Left lobe of liver (tissue), 2 donors: ENCODE data around the gene EPSTI1. TPM values are rescaled to one million over a fixed set of nuclear protein-coding genes. Genes with fewer than 3 reads are reported as not detected.
A peak's percentile ranks its signal among the peaks of the same experiment; 100 is the strongest.

Experiments
- ATAC-seq: fragments of 200-7000 bp; cut with Tn5 transposase; one replicate; pipeline ENCODE4 v1.9.1; 2020; ENCODE audit warnings: mild to moderate bottlenecking, moderate library complexity
- DNase-seq: peaks from one replicate; pipeline ENCODE4 v3.0.0-alpha.2; 2020; ENCODE audit warnings: low spot score
- total RNA-seq: library from RNA; stranded (reverse); gene quantifications from one replicate; pipeline ENCODE4 v1.2.1, GENCODE V29; 2021
- donor health status: DM: no; HTN: no; CAD: no; lungs with moderate emphysema.
- donor health status: DM: no; HTN: yes; CAD: no.

Gene EPSTI1
- total RNA-seq, 1 donor from 2014 or later = 2.1 TPM

DNA sequence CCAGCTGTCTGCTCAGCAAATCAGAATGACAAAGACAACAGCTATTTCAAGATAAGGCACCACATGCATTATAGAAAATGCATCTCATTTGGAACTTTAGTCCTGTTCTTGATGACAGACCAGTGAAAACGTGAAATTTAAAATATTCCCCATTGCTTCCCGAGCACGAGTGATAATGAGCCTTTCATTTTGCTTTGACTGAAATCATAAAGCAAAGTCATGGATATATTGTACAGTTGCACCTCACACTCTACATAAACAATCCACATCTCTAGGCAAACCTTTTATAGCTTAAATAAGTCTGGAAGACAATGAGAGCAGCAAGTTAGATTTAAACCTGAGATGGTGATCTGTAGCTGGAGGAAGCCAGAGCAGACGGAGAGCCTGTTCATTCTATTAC lies 131.6 kb downstream of the EPSTI1 start:
- ATAC-seq (no peak), DNase-seq (no peak)

DNA sequence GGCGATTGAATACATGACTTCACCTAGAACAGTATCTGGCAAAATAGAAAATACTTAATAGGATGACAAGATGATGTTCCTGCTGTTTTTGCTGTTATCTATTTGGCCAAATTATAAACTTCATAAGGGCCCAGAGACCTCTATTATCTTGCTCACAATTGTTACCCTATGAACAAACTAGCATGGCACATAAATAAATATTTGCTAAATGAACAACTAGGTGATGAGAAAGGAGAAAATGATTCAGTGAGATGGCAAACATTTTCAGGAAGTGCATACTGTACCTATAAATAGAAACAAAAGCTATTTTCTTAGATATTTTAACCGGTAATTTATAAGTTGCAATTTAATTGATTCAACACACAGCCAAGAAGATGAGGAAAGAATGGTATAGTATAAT lies 132.3 kb downstream of the EPSTI1 start:
- ATAC-seq (no peak), DNase-seq (no peak)

DNA sequence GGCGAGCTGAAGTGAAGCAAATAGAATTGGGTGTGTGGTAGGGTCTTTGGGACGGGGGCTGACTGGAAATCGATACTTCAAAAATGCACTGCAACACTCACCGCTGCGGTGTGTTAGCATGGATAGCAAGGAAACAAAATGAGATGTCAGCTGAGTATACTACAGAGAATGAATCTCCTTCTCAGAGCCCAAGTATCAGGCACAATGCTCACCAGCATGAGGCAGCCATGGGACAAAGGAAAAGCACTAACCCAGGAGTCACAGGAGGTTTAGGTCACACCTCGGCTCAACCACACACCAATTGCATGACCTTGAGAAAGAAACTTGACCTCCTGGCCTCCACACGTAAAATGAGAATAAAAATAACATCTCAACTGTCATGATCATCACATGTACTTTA lies 136.6 kb downstream of the EPSTI1 start:
- no peak for ATAC-seq

DNA sequence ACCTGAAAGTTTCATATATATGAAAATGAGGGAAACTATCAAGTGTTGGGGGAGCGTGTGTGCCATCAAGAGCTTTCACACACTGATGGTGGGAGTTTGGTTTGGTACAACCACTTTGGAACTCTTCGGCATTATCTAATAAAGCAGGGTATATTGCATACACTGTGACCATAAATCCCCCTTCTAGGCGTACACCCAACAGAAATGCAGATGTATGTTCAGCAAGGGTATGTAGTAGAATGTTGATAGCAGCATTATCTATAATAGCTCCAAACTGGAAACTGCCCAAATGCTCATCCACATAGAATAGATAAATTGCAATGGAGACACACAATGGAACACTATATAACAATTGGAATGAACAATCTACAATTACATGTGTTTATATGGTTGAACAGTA lies 139.9 kb downstream of the EPSTI1 start:
- ATAC-seq = no peak

More for the DNA sequence above, 136.6 kb downstream of the EPSTI1 start:
- no peak for DNase-seq

DNA sequence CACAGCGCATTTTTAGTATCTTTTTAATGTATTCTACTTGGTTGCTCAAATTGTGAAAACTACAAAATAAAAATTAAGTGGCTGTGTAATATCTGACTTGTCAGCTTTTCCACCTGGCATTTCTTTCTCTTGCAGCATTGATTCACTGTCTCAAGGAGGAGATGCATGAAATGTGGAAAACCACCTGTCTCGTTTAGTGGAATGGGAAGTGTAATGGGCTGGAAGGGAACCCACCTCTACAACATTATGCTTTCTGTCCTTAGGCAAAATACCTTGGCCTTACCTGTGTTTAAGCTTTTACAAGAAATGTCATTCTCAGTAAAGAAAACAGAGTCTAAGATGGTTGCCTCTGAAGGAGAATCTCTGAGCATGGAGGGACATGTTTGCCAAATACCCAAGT lies 142.8 kb downstream of the EPSTI1 start:
- ATAC-seq (no peak), DNase-seq (no peak)

More for the DNA sequence above, 139.9 kb downstream of the EPSTI1 start:
- no peak for DNase-seq

DNA sequence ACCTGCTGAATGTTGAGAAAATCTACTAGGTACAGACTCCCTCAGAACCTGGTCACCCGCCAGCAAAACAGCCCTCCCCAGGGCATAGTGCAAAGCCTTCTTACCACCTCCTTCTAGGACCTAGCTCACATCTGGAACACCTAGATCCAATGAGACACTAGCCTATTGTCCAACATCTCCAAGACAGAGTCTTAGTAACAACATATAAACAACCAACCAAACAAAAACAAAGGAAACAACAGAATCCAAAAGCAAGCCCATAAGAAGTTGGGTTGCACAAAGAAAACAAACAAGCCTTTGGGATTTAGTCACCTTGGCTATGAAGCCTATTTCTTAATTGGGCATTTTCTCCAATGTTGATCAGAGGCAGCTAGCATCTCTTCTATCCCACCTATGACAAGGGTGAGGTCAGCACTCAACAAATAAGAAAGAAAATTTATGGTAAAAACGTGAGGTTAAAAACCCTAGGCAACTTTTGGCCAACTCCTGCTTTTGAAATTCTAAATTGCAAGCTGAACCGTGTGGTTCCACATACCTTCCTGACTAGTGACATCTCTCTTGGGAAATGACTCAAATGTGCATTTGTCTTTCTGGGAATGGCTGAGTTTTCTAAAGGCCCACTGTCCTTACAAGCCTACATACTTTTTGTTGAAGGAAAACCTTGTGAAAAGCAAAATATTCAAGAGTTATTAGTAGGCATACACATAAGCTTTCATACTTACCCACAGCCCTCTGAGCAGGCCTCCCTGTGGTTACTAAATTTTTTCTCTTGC lies 144.0 kb downstream of the EPSTI1 start:
- no peak for ATAC-seq
- no peak for DNase-seq

DNA sequence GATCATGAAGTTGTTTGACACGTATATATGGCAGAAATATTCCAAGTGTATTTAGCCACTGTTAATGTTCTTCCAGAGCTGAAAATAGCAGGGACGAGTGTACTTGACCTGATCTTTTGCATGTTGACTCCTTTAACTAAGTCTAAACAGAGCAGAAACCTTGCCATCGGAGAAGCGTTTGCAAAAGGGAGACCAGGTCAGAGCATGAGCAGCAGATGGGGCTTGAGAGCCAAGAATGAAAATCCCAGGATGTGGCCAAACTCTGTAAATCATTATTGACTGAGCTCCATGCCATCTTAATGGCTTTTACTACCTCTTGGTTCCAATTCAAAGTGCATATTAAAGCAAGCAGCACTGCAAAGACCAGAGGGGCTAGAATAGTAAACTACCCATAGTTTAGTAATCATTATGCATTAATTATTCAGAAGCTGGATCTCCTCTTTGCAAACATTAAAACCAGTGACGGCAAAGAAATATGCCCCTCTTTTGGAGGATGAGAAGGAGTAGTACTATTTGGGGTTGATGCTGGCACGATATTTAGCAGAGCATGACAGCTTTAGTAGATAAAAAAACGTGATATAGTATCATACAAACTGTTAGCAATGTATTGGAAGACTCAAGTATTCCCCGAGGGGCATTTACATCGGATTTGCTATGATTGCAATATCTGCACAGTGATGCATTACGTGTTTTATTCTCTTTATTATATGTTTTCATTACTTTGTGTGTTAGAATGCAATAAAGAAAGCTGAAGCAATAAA lies 154.9 kb downstream of the EPSTI1 start:
- no peak for DNase-seq
- peak; percentile 96 for ATAC-seq

Other genes with a start within 250 kb of the EPSTI1 start
- gene FAM216B, start 210.7 kb downstream of the EPSTI1 start, total RNA-seq = not detected
- 9.2 TPM for gene DNAJC15, start 31.3 kb upstream of the EPSTI1 start, total RNA-seq